HL-60/S4 treated with retinoic acid at 250 ng/mL for 4 days and 3 days (cell line): ENCODE results near the gene ADGRL2.
"Not testable (repeated sequence)": the region's sequence is repeated elsewhere in the genome, so short reads cannot be mapped to it uniquely, and the experiment has no call there.

ENCODE experiments used
- in situ Hi-C: fragments of 300-500 bp; cut with MboI; formaldehyde crosslinking; loops from 2 replicates; pipeline ENCODE4 v1.7.0; 2022; ENCODE audit warnings: low sequenced_read_pairs

ADGRL2 gene

DNA sequence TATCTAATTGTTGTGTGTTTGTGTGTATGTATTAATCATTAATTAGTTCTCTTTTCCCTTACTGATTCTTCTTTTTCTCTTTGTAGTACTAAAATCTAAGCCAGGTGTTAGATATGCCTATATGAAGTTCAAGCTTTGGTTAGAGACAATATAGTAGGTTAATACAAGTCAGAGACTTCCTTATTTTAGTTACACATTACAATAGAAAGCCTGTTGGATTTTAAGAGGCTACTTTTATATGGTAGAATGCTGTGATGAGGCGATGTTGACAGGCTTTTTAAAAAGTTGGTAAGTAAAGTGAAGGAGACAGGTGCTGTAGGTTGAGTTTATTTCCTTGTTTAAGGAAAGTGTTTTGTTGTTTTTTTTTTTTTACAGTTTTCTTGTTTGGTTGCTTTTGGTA lies 45.9 kb downstream of the ADGRL2 start:
- in situ Hi-C loops = no loop called here

- in situ Hi-C loops = no loop called here
Observed at GRCh38 chr1:81847063-81847462, 46.3 kb downstream of the ADGRL2 start.

DNA sequence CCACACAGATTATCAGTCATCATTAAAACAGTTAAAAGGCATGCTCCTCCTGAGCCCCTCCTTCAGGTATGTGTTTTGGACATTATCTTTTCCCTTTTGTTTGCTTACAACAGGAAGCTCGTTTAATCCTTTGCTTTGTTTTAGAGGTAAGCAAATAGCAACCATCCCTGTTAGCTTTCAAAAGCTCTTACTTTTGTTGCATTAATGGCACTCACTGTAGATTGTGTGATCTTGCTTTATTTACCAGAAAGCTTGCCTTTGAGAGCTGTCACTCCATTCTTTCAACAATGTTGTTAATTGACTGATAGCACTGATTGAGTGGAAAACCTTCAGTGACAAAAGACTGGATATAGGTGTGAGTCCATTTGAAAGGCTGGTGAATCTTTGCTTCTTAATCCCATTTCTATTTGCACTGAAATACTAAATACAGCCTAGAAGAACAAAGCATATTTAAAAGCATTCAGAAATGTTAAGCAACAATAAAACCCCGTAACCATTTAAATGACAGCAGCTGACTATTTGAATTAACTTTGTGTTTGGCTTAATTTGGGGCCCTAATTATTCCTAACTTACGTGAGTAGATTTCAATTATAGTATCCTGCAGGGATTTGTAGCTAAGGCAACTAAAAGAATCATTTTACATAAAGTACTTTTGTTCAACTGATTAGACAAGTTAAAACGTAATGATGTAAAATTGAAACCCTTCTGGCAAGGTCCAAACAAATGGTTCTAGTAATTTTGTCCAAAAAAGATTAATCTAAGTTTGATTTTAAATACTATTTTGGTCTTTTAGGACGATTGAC lies 48.3 kb downstream of the ADGRL2 start:
- in situ Hi-C loops = no loop called here

GRCh38 chr1:81850031-81850430 lies 49.3 kb downstream of the ADGRL2 start:
- in situ Hi-C loops = no loop called here

DNA sequence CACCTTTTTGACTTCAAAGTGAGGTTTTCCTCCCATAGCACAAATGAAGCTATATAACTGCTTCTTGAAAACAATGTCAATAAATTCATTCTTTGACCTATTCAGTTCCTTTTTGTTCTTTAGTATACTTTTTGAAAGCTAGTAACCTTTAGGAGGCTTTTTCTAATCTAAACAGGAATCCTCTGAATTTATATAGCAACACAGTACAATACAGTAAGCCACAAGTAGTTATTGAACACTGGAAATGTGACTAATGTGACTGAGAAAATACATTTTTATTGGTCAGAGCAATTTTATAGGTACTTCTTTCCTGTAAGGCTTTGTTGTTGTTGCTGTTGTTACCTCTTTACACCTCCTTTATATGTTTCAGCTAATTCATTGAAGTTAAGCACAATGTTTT lies 49.8 kb downstream of the ADGRL2 start:
- in situ Hi-C loops = no loop called here

DNA sequence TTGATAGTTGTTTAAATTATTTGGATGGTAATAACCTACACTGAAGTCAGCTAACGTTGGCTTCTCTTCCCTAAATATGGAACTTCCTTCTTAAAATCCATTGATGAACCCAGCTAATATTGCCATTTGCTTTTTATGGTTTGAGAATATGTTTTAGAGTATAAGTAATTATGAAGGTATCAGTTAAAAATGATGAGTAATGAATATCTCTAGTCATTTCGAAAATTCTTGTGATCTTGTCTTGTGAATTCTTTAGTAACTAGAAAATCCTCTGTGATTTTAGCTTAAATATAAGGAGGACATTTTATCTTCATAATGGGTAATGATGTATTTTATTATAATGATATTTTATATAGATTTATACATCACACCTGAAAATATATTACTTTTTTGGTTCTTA lies 50.5 kb downstream of the ADGRL2 start:
- in situ Hi-C loops = no loop called here

DNA sequence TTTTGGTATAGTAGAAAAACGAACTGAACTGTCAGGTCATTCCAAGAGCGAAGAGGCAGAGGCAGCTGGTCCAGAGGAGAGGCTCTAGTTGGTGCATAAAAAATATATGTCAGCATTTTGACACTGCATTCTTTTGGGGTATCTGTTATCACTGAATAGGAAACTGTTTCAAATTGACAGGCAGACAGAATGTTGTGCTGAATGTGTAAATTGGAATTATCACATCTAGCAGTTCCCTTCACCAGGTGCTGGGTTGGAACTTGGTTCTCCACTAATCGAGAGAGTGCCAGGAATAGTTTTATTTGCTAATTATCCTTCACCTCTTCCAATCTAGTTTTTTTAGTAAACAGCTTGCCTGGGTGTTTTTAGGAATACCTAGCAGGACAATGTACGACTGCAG lies 52.2 kb downstream of the ADGRL2 start:
- in situ Hi-C loops = no loop called here

- in situ Hi-C loops = no loop called here
Observed at GRCh38 chr1:81867235-81867634, 66.5 kb downstream of the ADGRL2 start.

- in situ Hi-C loops = no loop called here
Observed at GRCh38 chr1:81869307-81869706, 68.6 kb downstream of the ADGRL2 start.

- in situ Hi-C loops = not testable (repeated sequence)
Observed at GRCh38 chr1:81871091-81871490, 70.4 kb downstream of the ADGRL2 start.

GRCh38 chr1:81873946-81874345 lies 73.2 kb downstream of the ADGRL2 start:
- in situ Hi-C loops = no loop called here

- in situ Hi-C loops = no loop called here
Observed at GRCh38 chr1:81874461-81874860, 73.7 kb downstream of the ADGRL2 start.

GRCh38 chr1:81874940-81875339 lies 74.2 kb downstream of the ADGRL2 start:
- in situ Hi-C loops = no loop called here

GRCh38 chr1:81876901-81877733 lies 76.4 kb downstream of the ADGRL2 start:
- in situ Hi-C loops = no loop called here

GRCh38 chr1:81877940-81878339 lies 77.2 kb downstream of the ADGRL2 start:
- in situ Hi-C loops = no loop called here

DNA sequence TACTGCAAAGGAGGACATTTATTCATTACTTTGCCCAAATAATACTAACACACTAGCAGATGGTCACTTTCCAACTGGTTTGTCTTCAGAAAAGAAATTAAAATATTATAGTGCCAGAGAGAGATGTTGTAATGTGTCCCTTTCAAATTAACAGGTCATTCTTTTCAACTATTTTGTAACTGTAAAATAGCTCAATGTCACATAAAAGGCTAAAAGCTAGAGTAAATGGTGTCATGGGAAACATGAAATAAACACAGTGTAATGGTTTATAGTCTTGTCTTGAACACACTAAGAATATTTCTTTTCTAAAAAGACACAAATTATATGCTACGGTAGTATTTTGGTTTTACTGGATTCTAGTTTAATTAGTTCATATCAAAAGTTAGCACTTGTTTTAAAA lies 77.8 kb downstream of the ADGRL2 start:
- in situ Hi-C loops = no loop called here

- in situ Hi-C loops = no loop called here
Observed at GRCh38 chr1:81880781-81881180, 80.0 kb downstream of the ADGRL2 start.

GRCh38 chr1:81885291-81885690 lies 84.6 kb downstream of the ADGRL2 start:
- in situ Hi-C loops = no loop called here

GRCh38 chr1:81886292-81886691 lies 85.6 kb downstream of the ADGRL2 start:
- in situ Hi-C loops = not testable (repeated sequence)

GRCh38 chr1:81887421-81888144 lies 86.8 kb downstream of the ADGRL2 start:
- in situ Hi-C loops = no loop called here

DNA sequence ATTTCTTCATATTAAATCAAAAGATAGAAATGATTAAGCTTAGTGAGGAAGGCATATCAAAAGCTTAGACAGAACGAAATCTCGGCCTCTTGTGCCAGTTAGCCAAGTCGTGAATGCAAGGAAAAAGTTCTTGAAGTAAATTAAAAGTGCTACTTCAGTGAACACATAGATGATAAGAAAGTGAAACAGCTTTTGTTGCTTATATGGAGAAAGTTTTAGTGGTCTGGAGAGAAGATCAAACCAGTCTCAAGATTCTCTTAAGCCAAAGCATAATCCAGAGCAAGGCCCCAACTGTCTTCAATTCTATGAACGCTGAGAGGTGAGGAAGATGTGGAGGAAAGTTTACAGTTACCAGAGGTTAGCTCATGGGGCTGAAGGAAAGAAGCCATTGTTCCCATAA lies 88.4 kb downstream of the ADGRL2 start:
- in situ Hi-C loops = no loop called here

- in situ Hi-C loops = no loop called here
Observed at GRCh38 chr1:81894867-81895266, 94.1 kb downstream of the ADGRL2 start.
